Measurements from ENCODE around the gene INPP4B. TPM values are rescaled to one million over a fixed set of nuclear protein-coding genes. Genes with fewer than 3 reads are reported as not detected.

INPP4B gene
- total RNA-seq, 1 donor from 2014 or later = 10.9 TPM

DNA sequence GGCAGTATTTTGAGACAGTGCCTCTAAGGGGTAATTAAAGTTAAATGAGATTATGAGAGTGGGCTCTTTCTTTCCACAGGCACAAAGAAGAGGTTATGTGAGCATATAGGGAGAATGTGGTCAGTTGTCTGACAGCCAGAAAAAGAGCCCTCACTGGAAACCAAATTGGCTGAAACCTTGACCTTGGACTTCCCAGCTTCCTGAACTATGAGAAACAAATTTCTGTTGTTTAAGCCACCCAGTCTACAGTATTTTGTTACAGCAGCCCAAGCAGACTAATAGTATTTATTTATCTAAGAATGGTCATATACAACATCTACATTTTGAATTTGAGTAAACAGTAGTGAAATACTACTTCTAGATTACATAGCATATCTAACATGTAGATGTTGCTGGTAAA lies 736.0 kb downstream of the INPP4B start:
- H3K4me3 ChIP-seq (ENCODE audit: low read depth, low read length) = no peak overlapping the region
- H3K36me3 ChIP-seq (ENCODE audit: control insufficient read depth, insufficient read depth, low read length) = no peaks in the 10 kb centered on the region
- DNase-seq (ENCODE audit: low read depth) = no peak
- TF ChIP-seq, protein P1, sequence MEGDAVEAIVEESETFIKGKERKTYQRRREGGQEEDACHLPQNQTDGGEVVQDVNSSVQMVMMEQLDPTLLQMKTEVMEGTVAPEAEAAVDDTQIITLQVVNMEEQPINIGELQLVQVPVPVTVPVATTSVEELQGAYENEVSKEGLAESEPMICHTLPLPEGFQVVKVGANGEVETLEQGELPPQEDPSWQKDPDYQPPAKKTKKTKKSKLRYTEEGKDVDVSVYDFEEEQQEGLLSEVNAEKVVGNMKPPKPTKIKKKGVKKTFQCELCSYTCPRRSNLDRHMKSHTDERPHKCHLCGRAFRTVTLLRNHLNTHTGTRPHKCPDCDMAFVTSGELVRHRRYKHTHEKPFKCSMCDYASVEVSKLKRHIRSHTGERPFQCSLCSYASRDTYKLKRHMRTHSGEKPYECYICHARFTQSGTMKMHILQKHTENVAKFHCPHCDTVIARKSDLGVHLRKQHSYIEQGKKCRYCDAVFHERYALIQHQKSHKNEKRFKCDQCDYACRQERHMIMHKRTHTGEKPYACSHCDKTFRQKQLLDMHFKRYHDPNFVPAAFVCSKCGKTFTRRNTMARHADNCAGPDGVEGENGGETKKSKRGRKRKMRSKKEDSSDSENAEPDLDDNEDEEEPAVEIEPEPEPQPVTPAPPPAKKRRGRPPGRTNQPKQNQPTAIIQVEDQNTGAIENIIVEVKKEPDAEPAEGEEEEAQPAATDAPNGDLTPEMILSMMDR (IDR thresholded peaks at IDR 0.05; ENCODE audit: insufficient read depth, low read length, poor library complexity, severe bottlenecking) = no peak
- no peaks in the 10 kb centered on the region for H3K27me3 ChIP-seq (ENCODE audit: control insufficient read depth, insufficient read depth, low read length)

DNA sequence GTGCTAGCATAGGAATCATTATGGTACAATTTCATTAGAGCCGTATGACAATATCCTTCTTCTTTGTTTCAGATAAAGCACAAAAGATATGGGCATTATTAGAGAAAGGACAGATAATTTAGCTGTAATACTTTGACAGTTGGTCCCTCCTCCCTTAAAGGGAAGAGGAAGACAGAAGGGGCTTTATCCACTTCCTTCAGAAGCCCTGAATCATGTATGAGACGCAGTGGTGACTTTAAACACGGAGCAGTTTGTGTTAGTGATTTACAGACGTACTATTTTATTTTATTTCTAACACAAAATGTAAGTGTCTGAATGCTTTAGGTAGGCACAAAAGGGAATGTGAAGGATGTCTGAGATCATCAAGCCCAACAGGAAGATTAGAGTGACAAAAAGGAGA lies 742.1 kb downstream of the INPP4B start:
- no peak for DNase-seq (ENCODE audit: low read depth)
- Histone ChIP-seq H3K36me3 (ENCODE audit: control insufficient read depth, insufficient read depth, low read length) (no peaks in the 10 kb centered on the region), H3K4me3 (ENCODE audit: low read depth, low read length) (no peak overlapping the region), H3K27me3 (ENCODE audit: control insufficient read depth, insufficient read depth, low read length) (no peaks in the 10 kb centered on the region)
- TF ChIP-seq, protein P1 (IDR thresholded peaks at IDR 0.05; ENCODE audit: insufficient read depth, low read length, poor library complexity, severe bottlenecking) = no peak

DNA sequence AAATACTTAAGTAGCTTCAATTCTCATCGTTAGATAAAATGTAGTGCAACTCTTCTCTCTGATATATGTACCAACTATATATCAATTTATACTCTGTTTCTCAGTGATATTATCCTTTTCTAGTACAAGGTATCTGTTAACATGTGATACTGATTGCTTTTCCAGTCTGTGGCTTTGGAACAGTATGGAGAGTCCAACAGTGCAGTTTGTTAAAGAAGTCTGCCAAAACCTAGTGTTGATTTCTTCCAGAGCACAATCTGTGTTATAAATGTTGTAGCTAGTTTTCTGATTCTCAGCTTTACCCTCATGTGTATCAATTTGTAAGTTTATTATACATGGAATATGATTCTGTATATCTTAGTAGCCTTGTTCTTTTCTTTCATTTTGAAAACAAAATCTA lies 744.7 kb downstream of the INPP4B start:
- Histone ChIP-seq H3K36me3 (ENCODE audit: control insufficient read depth, insufficient read depth, low read length) (no peaks in the 10 kb centered on the region), H3K27me3 (ENCODE audit: control insufficient read depth, insufficient read depth, low read length) (no peaks in the 10 kb centered on the region), H3K4me3 (ENCODE audit: low read depth, low read length) (no peak overlapping the region)
- TF ChIP-seq, protein P1 (IDR thresholded peaks at IDR 0.05; ENCODE audit: insufficient read depth, low read length, poor library complexity, severe bottlenecking) = no peak
- no peak for DNase-seq (ENCODE audit: low read depth)

DNA sequence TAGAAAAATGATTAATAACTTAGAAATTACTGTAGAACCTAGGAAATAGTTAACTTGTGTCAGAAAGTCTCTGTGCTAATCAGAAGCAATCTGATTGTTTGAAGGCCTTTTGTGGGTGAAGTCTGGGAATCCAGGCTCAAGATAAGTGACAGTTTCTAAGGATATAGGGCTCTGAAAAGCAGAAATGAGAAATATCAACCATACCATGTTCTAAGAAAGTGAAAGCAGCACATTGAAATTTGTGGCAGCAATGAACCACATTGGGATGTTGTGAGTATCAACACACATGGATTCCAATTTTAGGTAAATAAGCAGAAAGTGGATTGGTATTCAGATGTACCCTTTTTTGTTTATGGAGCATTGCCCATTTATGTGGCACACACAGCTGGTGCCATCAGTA lies 745.2 kb downstream of the INPP4B start:
- no peaks in the 10 kb centered on the region for H3K27me3 ChIP-seq (ENCODE audit: control insufficient read depth, insufficient read depth, low read length)
- TF ChIP-seq, protein P1 (IDR thresholded peaks at IDR 0.05; ENCODE audit: insufficient read depth, low read length, poor library complexity, severe bottlenecking) = no peak

DNA sequence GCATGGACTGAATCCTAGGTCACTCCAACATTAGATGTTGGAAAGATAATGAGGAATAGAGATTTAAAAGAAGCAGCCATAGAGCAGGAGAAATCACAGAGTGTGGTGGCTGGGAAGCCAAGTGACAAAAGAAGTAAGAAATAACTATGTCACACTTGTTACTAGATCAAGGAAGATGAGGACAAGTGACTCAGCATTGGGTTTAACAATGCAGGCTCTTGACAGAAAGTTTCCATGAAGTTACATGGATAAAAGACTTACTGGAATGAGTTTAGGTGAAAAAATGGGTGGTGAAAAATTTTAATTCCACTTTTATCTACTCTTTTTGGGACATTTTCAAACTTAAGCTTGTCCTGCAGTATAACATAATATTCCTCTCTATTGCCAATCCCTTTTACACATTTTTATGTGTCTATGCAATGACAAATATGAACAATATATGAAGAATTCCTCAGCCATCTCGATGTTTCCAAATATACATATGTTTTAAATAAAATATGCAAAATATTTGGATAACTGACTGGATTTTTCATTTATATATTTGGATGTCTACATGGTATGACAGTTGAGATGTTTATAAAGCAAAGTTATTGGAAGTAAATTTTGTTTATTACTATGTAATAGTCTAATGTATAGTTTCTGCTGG lies 747.1 kb downstream of the INPP4B start:
- no peaks in the 10 kb centered on the region for H3K36me3 ChIP-seq (ENCODE audit: control insufficient read depth, insufficient read depth, low read length)
- H3K4me3 ChIP-seq (ENCODE audit: low read depth, low read length) = no peak overlapping the region
- no peak for DNase-seq (ENCODE audit: low read depth)
- no peaks in the 10 kb centered on the region for H3K27me3 ChIP-seq (ENCODE audit: control insufficient read depth, insufficient read depth, low read length)
- TF ChIP-seq, protein P1 (IDR thresholded peaks at IDR 0.05; ENCODE audit: insufficient read depth, low read length, poor library complexity, severe bottlenecking) = no peak

More for the DNA sequence above, 745.2 kb downstream of the INPP4B start:
- Histone ChIP-seq H3K36me3 (ENCODE audit: control insufficient read depth, insufficient read depth, low read length) (no peaks in the 10 kb centered on the region), H3K4me3 (ENCODE audit: low read depth, low read length) (no peak overlapping the region)
- DNase-seq (ENCODE audit: low read depth) = no peak

DNA sequence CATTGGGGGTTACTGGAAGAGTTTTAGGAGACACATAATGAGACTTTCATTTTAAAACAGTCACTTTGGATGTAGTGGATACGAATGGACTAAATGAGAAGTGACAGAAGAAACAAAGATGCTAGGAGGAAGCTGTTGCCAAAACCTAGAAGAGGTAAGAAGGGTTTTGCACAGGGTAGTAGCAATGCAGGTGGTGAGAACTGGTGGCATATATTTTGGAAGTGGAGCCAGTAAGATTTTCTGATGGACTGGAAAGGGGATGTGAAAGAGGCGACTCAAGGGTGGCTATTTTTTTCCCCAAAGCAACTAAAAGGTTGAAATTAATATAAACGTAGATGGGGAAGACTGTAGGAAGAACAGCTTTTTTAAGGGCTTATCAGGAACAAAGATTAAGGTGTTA lies 747.7 kb downstream of the INPP4B start:
- no peaks in the 10 kb centered on the region for H3K36me3 ChIP-seq (ENCODE audit: control insufficient read depth, insufficient read depth, low read length)
- DNase-seq (ENCODE audit: low read depth) = no peak
- TF ChIP-seq, protein P1 (IDR thresholded peaks at IDR 0.05; ENCODE audit: insufficient read depth, low read length, poor library complexity, severe bottlenecking) = no peak
- no peak overlapping the region for H3K4me3 ChIP-seq (ENCODE audit: low read depth, low read length)
- H3K27me3 ChIP-seq (ENCODE audit: control insufficient read depth, insufficient read depth, low read length) = no peaks in the 10 kb centered on the region
